Gastrocnemius medialis (tissue), 4 donors: Measurements from ENCODE around the gene FGF14. TPM values are rescaled to one million over a fixed set of nuclear protein-coding genes. Genes with fewer than 3 reads are reported as not detected.

Experiments used
- ATAC-seq, 2 donors: fragments of 150-250 bp; one replicate each; pipeline ENCODE4 v1.9.1; 2016
- DNase-seq, 2 donors: peaks; one replicate each; pipeline ENCODE4 v3.0.0-alpha.2; 2019
- H3K27ac ChIP-seq, 4 donors: fragments of 200-600 bp; sonication (generic); 1 replicate in 1 of 4; 2 replicates in 3 of 4; pipeline ENCODE4 v1.5.1; 2016 to 2018; ENCODE audit warnings: mild to moderate bottlenecking in 2 of 4, moderate library complexity in 1 of 4
- H3K27me3 ChIP-seq, 3 donors: fragments of 200-600 bp; sonication (generic) in 2 of 3; 1 replicate in 1 of 3; 2 replicates in 2 of 3; pipeline versions ENCODE4 v1.5.1 to v1.6.0; 2016 to 2019; ENCODE audit warnings: mild to moderate bottlenecking in 1 of 3, moderate library complexity in 1 of 3
- H3K36me3 ChIP-seq, 2 donors: fragments of 200-600 bp; sonication (generic) in 1 of 2; one replicate each; pipeline ENCODE4 v1.5.1; 2017 to 2018
- H3K4me1 ChIP-seq, 2 donors: fragments of 200-600 bp; sonication (generic) in 1 of 2; one replicate each; pipeline ENCODE4 v1.5.1; 2016 to 2017; ENCODE audit warnings: mild to moderate bottlenecking in 2 of 2
- H3K4me3 ChIP-seq, 4 donors: fragments of 200-600 bp; sonication (generic) in 3 of 4; 1 replicate in 1 of 4; 2 replicates in 3 of 4; pipeline ENCODE4 v1.5.1; 2016 to 2019; ENCODE audit warnings: mild to moderate bottlenecking in 2 of 4
- H3K9me3 ChIP-seq, 3 donors: fragments of 200-600 bp; sonication (generic) in 2 of 3; 1 replicate in 1 of 3; 2 replicates in 2 of 3; pipeline ENCODE4 v1.5.1; 2016 to 2019
- CTCF ChIP-seq, 5 experiments: fragments of 450-650 bp in 3 of 5; fragments of 200-600 bp in 2 of 5; sonication (generic) in 2 of 5; IDR thresholded peaks in 4 of 5; conservative IDR thresholded peaks in 1 of 5; 1 replicate in 4 of 5; 2 replicates in 1 of 5; pipeline ENCODE4 v1.5.1; 2016 to 2019; ENCODE audit warnings: antibody characterized with exemption in 5 of 5, mild to moderate bottlenecking in 3 of 5, moderate library complexity in 3 of 5
- POLR2A ChIP-seq, 2 donors: fragments of 450-650 bp; IDR thresholded peaks; one replicate each; pipeline ENCODE4 v1.6.1; 2017; ENCODE audit warnings: antibody characterized with exemption in 2 of 2, mild to moderate bottlenecking in 2 of 2, moderate library complexity in 2 of 2
- in situ Hi-C, 4 donors: fragments of 200-750 bp; cut with MboI; loops; one replicate each; pipeline versions ENCODE4 v1.15.0 to v1.8.0; 2017; ENCODE audit warnings: low sequenced_read_pairs in 4 of 4
- intact Hi-C: fragments of 100-400 bp; cut with DNase I; formaldehyde crosslinking; loops from one replicate; pipeline ENCODE4 v1.15.1; 2023; ENCODE audit warnings: low total_unique reads
- total RNA-seq, 4 donors: library from RNA; depleted of rRNA; stranded (reverse); fragments of >200 nt; gene quantifications; one replicate each; pipeline versions ENCODE4 v1.1.0 to v1.2.3, GENCODE V29; 2016

Gene FGF14
- under 1 TPM in 1 of 4 donors, not detected in 3; 0.02 TPM for total RNA-seq

- Histone ChIP-seq H3K36me3 (no peaks in the 10 kb centered on the region), H3K9me3 (no peaks in the 10 kb centered on the region), H3K27me3 (peaks cover 30 to 32% (median 31%) of the 10 kb centered on the region in 3 donors), H3K4me3 (peak within 1 kb of the TSS; percentile 39 to 61 (median 56)), H3K27ac (no peak within 1 kb of the TSS), H3K4me1 (peaks cover 7 to 26% of the 10 kb centered on the region in 2 donors)
- in situ Hi-C loops (no loop called here), intact Hi-C loops (no loop called here)
- ATAC-seq (no peak), DNase-seq (no peak)
- no peak for TF ChIP-seq CTCF (IDR thresholded peaks at IDR 0.05 in 4 of 5, conservative IDR thresholded peaks at IDR 0.05 in 1 of 5)
These were observed at the start of gene FGF14 for GRCh38 chr13:102401766-102402165. Gene FGF14 (minus strand): TSS chr13:102402048.

- no peaks in the 10 kb centered on the region for H3K9me3 ChIP-seq
- no peaks in the 10 kb centered on the region for H3K27me3 ChIP-seq
- TF ChIP-seq CTCF (IDR thresholded peaks at IDR 0.05 in 4 of 5, conservative IDR thresholded peaks at IDR 0.05 in 1 of 5) (no peak), POLR2A (IDR thresholded peaks at IDR 0.05) (no peak)
- in situ Hi-C loops, result no loop called here
- no peak overlapping the region for H3K27ac ChIP-seq
- no peaks in the 10 kb centered on the region for H3K4me1 ChIP-seq
- no peak for ATAC-seq
- no peaks in the 10 kb centered on the region for H3K36me3 ChIP-seq
- no peak for DNase-seq
- H3K4me3 ChIP-seq, result no peak overlapping the region
- intact Hi-C loops, result no loop called here
These were observed 41.4 kb upstream of the FGF14 start for GRCh38 chr13:102443249-102443648.

- no peak for ATAC-seq
- intact Hi-C loops (no loop called here), in situ Hi-C loops (no loop called here)
- no peak overlapping the region for H3K4me3 ChIP-seq
- H3K27ac ChIP-seq, result no peak overlapping the region
- TF ChIP-seq CTCF (IDR thresholded peaks at IDR 0.05 in 4 of 5, conservative IDR thresholded peaks at IDR 0.05 in 1 of 5), result no peak
- TF ChIP-seq POLR2A (IDR thresholded peaks at IDR 0.05), result no peak
- no peaks in the 10 kb centered on the region for H3K4me1 ChIP-seq
- H3K36me3 ChIP-seq, result no peaks in the 10 kb centered on the region
- no peaks in the 10 kb centered on the region for H3K9me3 ChIP-seq
- H3K27me3 ChIP-seq, result no peaks in the 10 kb centered on the region
- DNase-seq, result no peak
These were observed 39.2 kb upstream of the FGF14 start for GRCh38 chr13:102441085-102441484.

GRCh38 chr13:102440259-102440936, 38.5 kb upstream of the FGF14 start:
- Histone ChIP-seq H3K27me3 (no peaks in the 10 kb centered on the region), H3K4me1 (no peaks in the 10 kb centered on the region), H3K9me3 (no peaks in the 10 kb centered on the region), H3K27ac (no peak overlapping the region), H3K36me3 (no peaks in the 10 kb centered on the region), H3K4me3 (no peak overlapping the region)
- no peak for ATAC-seq
- no peak for DNase-seq
- TF ChIP-seq POLR2A (IDR thresholded peaks at IDR 0.05) (no peak), CTCF (IDR thresholded peaks at IDR 0.05 in 4 of 5, conservative IDR thresholded peaks at IDR 0.05 in 1 of 5) (no peak)
- in situ Hi-C loops (no loop called here), intact Hi-C loops (no loop called here)

- H3K4me3 ChIP-seq, result no peak overlapping the region
- in situ Hi-C loops, result no loop called here
- H3K27ac ChIP-seq, result no peak overlapping the region
- H3K27me3 ChIP-seq, result no peaks in the 10 kb centered on the region
- peaks cover 0 to 3% (median 0%) of the 10 kb centered on the region in 3 donors for H3K9me3 ChIP-seq
- no peak for DNase-seq
- intact Hi-C loops, result no loop called here
- no peak for TF ChIP-seq POLR2A (IDR thresholded peaks at IDR 0.05)
- TF ChIP-seq CTCF (IDR thresholded peaks at IDR 0.05 in 4 of 5, conservative IDR thresholded peaks at IDR 0.05 in 1 of 5), result no peak
- H3K4me1 ChIP-seq, result no peaks in the 10 kb centered on the region
- ATAC-seq, result no peak
- no peaks in the 10 kb centered on the region for H3K36me3 ChIP-seq
These were observed 20.8 kb upstream of the FGF14 start for GRCh38 chr13:102422690-102423089.
